H1 (cell line): ENCODE results near the gene ITIH1. TPM values are rescaled to one million over a fixed set of nuclear protein-coding genes. Genes with fewer than 3 reads are reported as not detected.

Source experiments
- CBX8 ChIP-seq: fragments of 300-800, 300-1000 bp; sonication (generic); IDR thresholded peaks from 2 replicates; pipeline ENCODE4 v1.7.1; 2016; ENCODE audit warnings: low read depth, low read length, borderline replicate concordance
- CTCF ChIP-seq, 3 experiments: IDR thresholded peaks; 1 replicate in 2 of 3; 2 replicates in 1 of 3; pipeline versions ENCODE4 v1.5.1 to v1.6.1; 2011; ENCODE audit warnings: low read length in 3 of 3, mild to moderate bottlenecking in 3 of 3, inconsistent platforms in 2 of 3, low read depth in 1 of 3, moderate library complexity in 1 of 3; ENCODE audit not compliant: insufficient read depth in 1 of 3; ENCODE audit errors: control extremely low read depth in 1 of 3
- HDAC2 ChIP-seq, 2 experiments: fragments of 300-600 bp in 1 of 2; sonication (generic) in 1 of 2; IDR thresholded peaks; 2 replicates each; pipeline ENCODE4 v1.6.1; 2011 to 2012; ENCODE audit warnings: low read depth in 2 of 2, low read length in 2 of 2, mild to moderate bottlenecking in 2 of 2, moderate library complexity in 2 of 2, borderline replicate concordance in 1 of 2, inconsistent platforms in 1 of 2
- HDAC6 ChIP-seq: IDR thresholded peaks from one replicate; pipeline ENCODE4 v1.7.1; 2012; ENCODE audit warnings: low read depth, mild to moderate bottlenecking, inconsistent platforms, low read length, moderate library complexity
- ZNF274 ChIP-seq: IDR thresholded peaks from 2 replicates; pipeline ENCODE4 v1.7.0; 2012; ENCODE audit warnings: low read length, borderline replicate concordance; ENCODE audit errors: extremely low read depth
- polyA plus RNA-seq, 7 experiments: library from polyadenylated mRNA; depleted of rRNA in 3 of 7; stranded (reverse) in 5 of 7; unstranded in 2 of 7; fragments of >200 nt in 5 of 7; fragments of 200-250 nt in 2 of 7; gene quantifications; 1 replicate in 5 of 7; 2 replicates in 1 of 7; 4 replicates in 1 of 7; pipeline versions ENCODE4 v1.2.1 to v1.2.3, GENCODE V29; 2011 to 2013; ENCODE audit warnings: missing spikeins in 2 of 7, mixed read lengths in 2 of 7
- total RNA-seq: library from RNA; stranded (reverse); fragmentation: NEBNext Ultra II Directional; extraction: Animal tissue kit (Norgen Biotek cat#: 25700); gene quantifications from 2 replicates; pipeline ENCODE4 v1.2.1, GENCODE V29; 2021

ITIH1 gene
- total and polyA plus RNA-seq, 2 of the 8 experiments (the other 6 are each of a cell fraction or from before 2014, with no cell fraction given): not detected

GRCh38 chr3:52836471-52836845, 59.1 kb downstream of the ITIH1 start (continued):
- TF ChIP-seq CTCF (IDR thresholded peaks at IDR 0.05; ENCODE audit: control extremely low read depth in 1 of 3, insufficient read depth in 1 of 3, low read depth in 1 of 3, low read length in 3 of 3): no peak
- TF ChIP-seq HDAC6: no peak
- TF ChIP-seq HDAC2 (IDR thresholded peaks at IDR 0.05; ENCODE audit: borderline replicate concordance in 1 of 2, low read depth in 2 of 2, low read length in 2 of 2): no peak
- TF ChIP-seq CBX8: no peak
- no peak for TF ChIP-seq ZNF274
